Effector CD8-positive, alpha-beta T cell (primary cell): Measurements from ENCODE around the gene FXR2.
"Not testable (repeated sequence)": the region's sequence is repeated elsewhere in the genome, so short reads cannot be mapped to it uniquely, and the experiment has no call there.

ENCODE experiments used
- DNase-seq: peaks from one replicate; lab custom pipeline; 2025; lab: John Stamatoyannopoulos, UW

Gene FXR2

GRCh38 chr17:7629939-7630571 is 15.4 kb upstream of the FXR2 start, which contains the start of gene SHBG:
SHBG (plus strand) TSS chr17:7630135; CDS start chr17:7630173, 38 bp downstream.
- DNase-seq, result no peak

- DNase-seq, result peak; percentile 85
These were observed 12.8 kb upstream of the FXR2 start, which contains the start of gene SAT2 for GRCh38 chr17:7627250-7628121. SAT2 (minus strand) TSS chr17:7627821; CDS start chr17:7627635, 186 bp downstream.

DNA sequence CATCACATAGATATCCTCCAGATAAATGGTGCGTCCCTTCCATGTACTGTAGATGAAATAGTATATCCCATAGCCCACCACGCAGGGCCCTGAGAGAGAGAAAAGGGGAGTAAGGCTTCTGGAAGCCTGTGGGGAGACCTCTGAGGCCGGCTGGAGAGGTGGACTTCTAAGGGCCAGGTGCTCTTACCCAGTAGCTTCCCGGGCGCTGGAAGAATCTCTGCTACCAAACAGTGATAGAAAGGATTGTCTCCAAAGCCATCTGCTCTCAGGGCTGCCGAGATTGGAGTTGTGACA is 12.2 kb upstream of the FXR2 start:
- DNase-seq, result no peak

GRCh38 chr17:7626307-7626706 is 11.6 kb upstream of the FXR2 start:
- DNase-seq, result no peak

- DNase-seq, result not testable (repeated sequence)
These were observed 11.1 kb upstream of the FXR2 start for GRCh38 chr17:7625749-7626148.

DNA sequence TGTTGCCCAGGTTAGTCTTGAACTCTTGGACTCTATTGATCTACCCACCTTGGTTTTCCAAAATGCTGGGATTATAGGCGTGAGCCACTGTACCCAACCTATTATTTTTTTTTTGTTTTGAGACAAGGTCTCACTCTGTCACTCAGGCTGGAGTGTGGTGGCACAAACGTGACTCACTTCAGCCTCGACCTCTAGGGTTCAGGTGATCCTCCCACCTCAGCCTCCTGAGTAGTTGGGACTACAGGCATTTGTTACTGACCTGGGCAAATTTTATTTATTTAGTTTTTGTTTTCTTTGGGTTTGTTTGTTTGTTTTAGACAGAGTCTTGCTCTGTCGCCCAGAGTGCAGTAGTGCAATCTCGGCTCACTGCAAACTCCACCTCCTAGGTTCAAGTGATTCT is 9.0 kb upstream of the FXR2 start:
- no peak for DNase-seq

DNA sequence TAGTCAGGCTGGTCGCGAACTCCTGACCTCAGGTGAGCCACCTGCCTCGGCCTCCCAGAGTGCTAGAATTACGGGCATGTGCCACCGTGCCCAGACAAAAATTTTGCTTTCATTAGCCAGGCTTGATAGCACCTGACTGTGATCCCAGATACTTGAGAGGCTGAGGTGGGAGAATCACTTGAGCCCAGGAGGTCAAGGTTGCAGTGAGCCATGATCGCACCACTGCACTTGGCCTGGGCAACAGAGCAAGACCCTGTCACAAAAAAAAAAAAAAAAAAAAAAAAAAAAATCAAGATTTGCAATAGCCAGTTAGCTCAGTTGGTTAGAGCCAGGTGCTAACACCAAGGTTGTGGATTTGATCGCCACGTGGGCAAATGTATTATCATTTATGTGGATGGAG is 6.1 kb upstream of the FXR2 start:
- no peak for DNase-seq

GRCh38 chr17:7618608-7619007 is 3.9 kb upstream of the FXR2 start:
- no peak for DNase-seq

DNA sequence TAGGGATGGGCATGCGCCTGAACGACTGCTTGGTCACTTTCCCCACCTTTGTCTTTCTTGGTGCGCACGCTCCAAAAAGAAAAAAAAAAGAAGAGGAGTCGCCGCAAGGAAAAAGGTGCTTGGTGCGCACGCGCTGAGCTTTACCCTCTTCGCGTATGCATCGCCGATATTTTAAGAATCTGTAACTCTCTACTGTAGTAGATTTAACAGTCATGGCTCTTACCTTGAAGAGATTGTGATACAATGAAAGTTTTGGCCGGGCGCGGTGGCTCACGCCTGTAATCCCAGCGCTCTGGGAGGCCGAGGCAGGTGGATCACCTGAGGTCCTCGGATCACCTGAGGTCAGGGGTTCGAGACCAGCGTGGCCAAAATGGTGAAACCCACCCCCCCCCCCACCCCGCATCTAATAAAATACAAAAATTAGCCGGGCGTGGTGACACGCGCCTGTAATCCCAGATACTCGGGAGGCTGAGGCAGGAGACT is 609 bp upstream of the FXR2 start:
- no peak for DNase-seq

DNA sequence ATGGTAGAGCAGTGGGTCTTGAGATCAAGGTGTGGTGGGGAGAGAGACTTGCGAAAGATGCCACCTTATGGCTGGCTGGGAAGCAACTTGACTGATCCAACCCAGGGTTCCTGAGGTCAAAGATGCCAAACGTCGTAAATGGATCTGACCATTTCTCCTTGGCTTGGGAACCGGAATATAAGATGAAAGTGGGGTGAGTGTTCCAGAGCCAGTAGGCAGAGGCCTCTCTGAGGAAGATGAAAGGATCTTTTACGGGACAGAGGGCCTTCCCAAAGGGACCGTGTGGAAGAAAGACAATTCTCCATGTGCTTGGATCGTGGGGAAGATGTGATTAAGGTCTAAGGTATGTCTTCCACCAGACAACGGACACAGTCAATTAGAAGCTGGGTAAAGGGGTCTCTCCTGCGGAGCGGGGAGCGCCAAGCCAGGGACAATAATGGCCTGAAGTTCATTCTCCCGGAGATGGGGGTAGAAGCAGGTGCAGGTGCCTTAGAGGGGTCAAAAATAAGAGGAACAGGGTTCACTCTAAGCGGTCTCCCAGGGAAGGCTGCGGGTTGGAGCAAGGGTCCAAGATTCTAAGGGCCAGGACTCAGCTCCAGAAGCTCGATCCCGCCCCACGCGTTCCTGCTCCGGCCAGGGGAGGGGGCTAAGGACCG is 800 bp downstream of the FXR2 start:
- DNase-seq, result no peak

DNA sequence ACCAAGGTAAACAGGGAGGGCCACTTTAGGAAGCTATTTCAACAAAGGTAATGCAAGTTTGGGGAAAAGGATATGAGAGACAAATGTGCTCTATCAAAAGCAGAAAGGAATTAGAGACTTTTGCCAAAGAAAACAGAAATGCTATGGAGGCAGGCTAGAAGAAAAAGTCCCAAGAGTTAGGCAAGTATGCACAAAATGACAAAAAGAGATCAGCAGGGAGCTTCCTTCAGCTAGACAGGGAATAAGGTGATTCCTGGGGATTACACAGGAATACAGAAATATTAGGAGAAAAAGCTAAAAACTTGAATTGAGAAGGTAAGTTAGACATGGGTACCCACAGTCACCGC is 2.4 kb downstream of the FXR2 start:
- no peak for DNase-seq

DNA sequence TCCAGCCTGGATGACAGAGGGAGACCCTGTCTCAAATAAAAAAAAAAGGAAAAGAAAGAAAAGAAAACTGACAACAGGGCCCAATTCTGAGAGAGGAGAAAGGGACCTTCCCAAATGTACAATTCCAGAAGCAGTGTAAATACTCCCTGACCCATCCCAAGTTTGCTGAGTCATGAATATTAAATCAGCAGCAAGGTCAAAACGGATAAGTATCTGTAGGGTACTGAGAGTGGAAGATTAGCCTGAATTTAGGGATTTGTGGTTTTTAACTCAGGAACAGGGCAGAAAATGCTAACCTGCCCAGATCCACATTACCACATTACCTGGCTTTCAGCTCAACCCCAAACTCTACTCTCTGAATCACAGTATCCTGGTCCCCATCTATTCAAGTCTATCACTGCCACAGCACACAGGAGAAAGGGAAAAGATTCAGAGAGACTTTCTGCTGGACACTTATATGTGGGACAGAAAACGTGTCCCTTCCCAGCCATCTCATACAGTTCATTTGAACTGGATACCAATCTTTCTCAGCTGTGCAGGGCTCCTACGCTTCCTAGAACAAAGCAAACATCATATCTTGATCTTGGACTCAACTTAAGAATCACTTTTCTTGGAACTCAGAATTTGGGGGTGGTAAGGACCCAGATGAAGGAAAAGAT is 2.9 kb downstream of the FXR2 start:
- DNase-seq, result no peak

GRCh38 chr17:7610641-7611040 is 4.1 kb downstream of the FXR2 start:
- DNase-seq, result no peak

DNA sequence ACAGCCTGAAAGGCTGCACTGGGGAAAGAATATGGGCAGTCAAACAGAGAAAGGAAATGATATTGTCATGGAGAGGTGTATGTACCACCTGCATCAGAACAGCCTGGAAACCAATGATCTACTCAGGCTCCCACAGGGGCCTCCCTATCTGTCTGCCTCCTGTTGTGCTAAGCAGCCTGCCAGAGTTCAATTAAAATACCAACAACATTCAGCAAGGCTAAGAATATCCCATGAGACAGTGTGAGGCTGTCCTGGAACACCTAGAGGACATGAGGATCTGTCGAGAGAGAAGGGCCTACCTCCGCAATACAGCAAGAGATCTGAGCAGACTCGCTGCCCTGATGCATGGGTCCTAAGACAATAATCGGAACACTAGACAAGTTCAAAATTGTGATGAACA is 8.4 kb downstream of the FXR2 start:
- DNase-seq, result no peak

DNA sequence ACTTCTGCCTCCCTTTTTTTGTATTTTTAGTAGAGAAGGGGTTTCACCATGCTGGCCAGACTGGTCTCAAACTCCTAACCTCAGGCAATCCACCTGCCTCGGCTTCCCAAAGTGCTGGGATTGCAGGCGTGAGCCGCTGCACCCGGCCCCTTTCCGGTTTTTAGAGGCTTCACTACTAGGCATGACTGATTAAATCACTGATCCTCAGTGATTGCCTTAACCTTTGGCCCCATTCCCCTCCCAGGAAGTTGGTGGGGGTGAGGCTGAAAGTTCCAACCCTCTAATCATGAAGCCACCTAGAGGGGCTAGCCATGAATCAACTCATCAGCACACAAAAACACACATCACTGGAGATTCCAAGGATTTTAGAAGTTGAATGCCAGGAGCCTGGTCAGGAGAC is 17.1 kb downstream of the FXR2 start:
- not testable (repeated sequence) for DNase-seq

DNA sequence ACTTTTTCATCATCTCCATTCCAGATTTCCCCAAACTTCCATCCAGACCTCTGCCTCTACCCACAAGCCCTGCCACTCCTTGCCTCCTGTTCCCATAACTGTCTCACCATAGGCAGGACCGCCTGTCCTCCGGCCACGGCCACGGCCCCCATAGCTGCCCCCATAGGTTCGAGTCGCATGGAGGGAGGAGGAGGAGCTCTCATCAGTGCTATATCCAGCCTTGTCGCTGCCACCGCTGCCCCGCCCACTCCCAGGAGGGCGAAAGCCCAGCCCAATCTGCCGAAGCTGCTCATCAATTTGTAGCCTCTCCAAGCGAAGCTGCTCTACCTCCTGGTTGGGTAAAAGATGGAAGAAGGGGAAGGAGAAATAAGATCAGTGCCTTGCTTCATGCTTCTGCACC is 21.4 kb downstream of the FXR2 start:
- no peak for DNase-seq

GRCh38 chr17:7592422-7593021 is 22.2 kb downstream of the FXR2 start:
- no peak for DNase-seq

- DNase-seq, result no peak
These were observed 23.1 kb downstream of the FXR2 start for GRCh38 chr17:7591596-7591995.

DNA sequence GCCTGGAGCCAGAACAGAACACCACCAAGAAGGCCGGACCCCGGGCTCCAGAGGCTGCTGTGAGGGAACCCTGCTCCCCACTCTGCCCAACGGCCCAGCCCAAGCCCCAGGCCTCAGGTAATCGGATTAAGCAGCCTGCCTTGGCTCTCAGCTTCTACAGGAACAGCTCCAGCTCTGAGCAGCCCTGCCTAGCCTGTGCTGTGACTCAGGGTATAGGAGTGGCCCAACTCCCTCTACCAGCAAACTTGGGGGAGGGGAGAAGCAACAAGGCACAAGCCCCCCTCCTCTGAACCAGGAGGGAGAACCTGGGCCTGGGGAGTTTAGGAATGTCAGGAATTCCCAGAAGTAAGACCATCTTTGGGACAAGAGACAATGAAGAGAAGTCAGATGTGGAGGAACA is 24.0 kb downstream of the FXR2 start:
- no peak for DNase-seq

GRCh38 chr17:7589891-7590691 is 24.6 kb downstream of the FXR2 start, which contains the start of gene SOX15:
SOX15 (minus strand) TSS chr17:7590094; CDS start chr17:7589676, 418 bp downstream.
- DNase-seq, result no peak
